SU-DHL-6 (cell line): ENCODE data around the gene ITSN1.

Experiments used
- CTCF ChIP-seq: fragments of 200-600 bp; sonication (generic); IDR thresholded peaks from one replicate; pipeline ENCODE4 v1.5.1; 2017; ENCODE audit warnings: antibody characterized with exemption, mild to moderate bottlenecking, low read length, moderate library complexity; ENCODE audit not compliant: insufficient read depth, poor library complexity, severe bottlenecking
- EZH2phosphoT487 ChIP-seq: fragments of 200-600 bp; sonication (generic), shearing (Covaris generic); conservative IDR thresholded peaks from 2 replicates; pipeline ENCODE4 v1.6.1; 2018; ENCODE audit warnings: mild to moderate bottlenecking, antibody characterized with exemption, low read length, moderate library complexity, mixed read lengths

GRCh38 chr21:33932731-33933130 is 290.4 kb downstream of the ITSN1 start:
- TF ChIP-seq CTCF, result no peak
- TF ChIP-seq EZH2phosphoT487, result no peak
